Endodermal cell (in vitro differentiated cells): Measurements from ENCODE around the gene MSLN. TPM values are rescaled to one million over a fixed set of nuclear protein-coding genes. Genes with fewer than 3 reads are reported as not detected.

ENCODE experiments used
- DNase-seq: peaks from one replicate; pipeline ENCODE4 v3.0.0-alpha.2; 2017
- H3K27ac ChIP-seq: 2 replicates; pipeline ENCODE4 v1.5.1; 2013; ENCODE audit warnings: mild to moderate bottlenecking, low read depth, low read length, moderate library complexity
- H3K27me3 ChIP-seq: 2 replicates; pipeline ENCODE4 v1.6.1; 2013; ENCODE audit warnings: mild to moderate bottlenecking, low read length, moderate library complexity; ENCODE audit not compliant: insufficient read depth, control insufficient read depth, poor library complexity, severe bottlenecking
- H3K36me3 ChIP-seq: 2 replicates; pipeline ENCODE4 v1.7.0; 2013; ENCODE audit warnings: mild to moderate bottlenecking, low read length, moderate library complexity; ENCODE audit not compliant: control insufficient read depth, insufficient read depth
- H3K4me1 ChIP-seq: one replicate; pipeline ENCODE4 v1.7.0; 2013; ENCODE audit warnings: low read length; ENCODE audit not compliant: control insufficient read depth, insufficient read depth
- H3K4me3 ChIP-seq: 2 replicates; pipeline ENCODE4 v1.5.1; 2013; ENCODE audit warnings: mild to moderate bottlenecking, low read length, moderate library complexity
- H3K9ac ChIP-seq: 2 replicates; pipeline ENCODE4 v1.6.1; 2013; ENCODE audit warnings: mild to moderate bottlenecking, low read length, moderate library complexity; ENCODE audit not compliant: poor library complexity, severe bottlenecking; ENCODE audit errors: extremely low read depth
- H3K9me3 ChIP-seq: 2 replicates; pipeline ENCODE4 v1.6.1; 2013; ENCODE audit warnings: mild to moderate bottlenecking, low read length, moderate library complexity; ENCODE audit not compliant: control insufficient read depth
- H3K27ac Mint-ChIP-seq: 2 replicates; pipeline ENCODE4 v1.8.0; 2020; ENCODE audit warnings: mixed read lengths
- H3K27me3 Mint-ChIP-seq: 2 replicates; pipeline ENCODE4 v1.8.0; 2021; ENCODE audit warnings: mild to moderate bottlenecking, mixed read lengths; ENCODE audit not compliant: insufficient read depth
- H3K36me3 Mint-ChIP-seq: 2 replicates; pipeline ENCODE4 v1.8.0; 2020; ENCODE audit warnings: low read depth, mixed read lengths
- H3K4me1 Mint-ChIP-seq: 2 replicates; pipeline ENCODE4 v1.8.0; 2020; ENCODE audit warnings: mixed read lengths
- H3K4me3 Mint-ChIP-seq: 2 replicates; pipeline ENCODE4 v1.8.0; 2020; ENCODE audit warnings: mild to moderate bottlenecking, moderate library complexity, mixed read lengths
- H3K9me3 Mint-ChIP-seq: 2 replicates; pipeline ENCODE4 v1.8.0; 2020; ENCODE audit warnings: mild to moderate bottlenecking, mixed read lengths
- WGBS, 2 experiments: methylation state at CpG; one replicate each; pipeline versions ENCODE4 v1.1.5 to v1.1.7; 2013; ENCODE audit warnings: missing lambda C conversion rate in 2 of 2, mixed read lengths in 1 of 2; ENCODE audit not compliant: insufficient coverage in 1 of 2, insufficient read length in 1 of 2; 5-methylcytosine and 5-hydroxymethylcytosine counted together
- total RNA-seq, 2 donors: library from RNA; stranded (reverse); fragmentation: NEBNext Ultra II Directional in 1 of 2; extraction: Animal tissue kit (Norgen Biotek cat#: 25700) in 1 of 2; gene quantifications; 2 replicates in 1 of 2; 3 replicates in 1 of 2; pipeline ENCODE4 v1.2.1, GENCODE V29; 2021
- TF ChIP-seq, protein P1 (sequence below): fragments of 200-600 bp; sonication (generic); conservative IDR thresholded peaks from 2 replicates; pipeline ENCODE4 v1.5.0; 2021; ENCODE audit warnings: antibody characterized with exemption, mild to moderate bottlenecking

Gene MSLN
- total RNA-seq, 2 donors from 2014 or later, result 0.42 to 0.86 TPM

DNA sequence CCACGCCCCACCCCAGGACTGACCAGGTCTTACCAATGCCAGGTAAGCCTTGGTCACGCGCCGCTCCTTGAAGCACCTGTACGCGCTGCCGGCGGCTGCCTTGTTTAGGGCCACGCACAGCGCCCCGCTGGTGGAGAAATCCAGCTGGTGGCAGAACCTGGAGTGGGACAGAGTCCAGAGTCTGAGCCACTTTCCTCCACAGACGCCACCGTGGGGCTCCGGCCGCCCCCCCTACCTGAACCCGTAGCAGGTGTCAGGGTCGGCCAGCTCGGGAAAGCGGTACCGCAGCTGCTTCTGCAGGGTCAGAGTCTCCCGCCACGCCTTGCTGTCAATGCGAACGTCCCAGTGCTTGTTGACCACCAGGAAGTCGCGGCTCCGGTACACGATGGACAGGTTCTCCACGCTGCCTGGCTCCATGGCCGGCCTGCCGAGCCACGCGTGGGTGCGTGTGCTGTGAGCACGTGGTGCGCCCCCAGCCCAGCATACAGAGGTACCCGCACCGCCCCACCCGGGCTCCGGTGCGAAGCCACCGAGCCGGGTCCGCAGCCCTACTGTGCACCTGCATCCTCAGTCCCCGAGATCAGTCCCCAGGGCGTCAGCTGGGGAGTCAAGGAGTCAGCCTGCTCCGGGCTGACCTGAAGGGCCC lies 26.9 kb downstream of the MSLN start:
- H3K27ac Mint-ChIP-seq, result peak overlapping the region; percentile 35
- no peaks in the 10 kb centered on the region for H3K27me3 ChIP-seq
- peaks cover 14% of the 10 kb centered on the region for H3K36me3 Mint-ChIP-seq
- peak overlapping the region; percentile 93 for H3K4me3 ChIP-seq
- H3K36me3 ChIP-seq, result peaks cover 26% of the 10 kb centered on the region
- H3K4me1 Mint-ChIP-seq, result no peaks in the 10 kb centered on the region
- no peaks in the 10 kb centered on the region for H3K27me3 Mint-ChIP-seq
- H3K9me3 Mint-ChIP-seq, result no peaks in the 10 kb centered on the region
- no peaks in the 10 kb centered on the region for H3K9me3 ChIP-seq
- peak overlapping the region; percentile 76 for H3K4me3 Mint-ChIP-seq
- no peak overlapping the region for H3K27ac ChIP-seq
- H3K9ac ChIP-seq, result peak overlapping the region; percentile 60
- TF ChIP-seq, protein P1, sequence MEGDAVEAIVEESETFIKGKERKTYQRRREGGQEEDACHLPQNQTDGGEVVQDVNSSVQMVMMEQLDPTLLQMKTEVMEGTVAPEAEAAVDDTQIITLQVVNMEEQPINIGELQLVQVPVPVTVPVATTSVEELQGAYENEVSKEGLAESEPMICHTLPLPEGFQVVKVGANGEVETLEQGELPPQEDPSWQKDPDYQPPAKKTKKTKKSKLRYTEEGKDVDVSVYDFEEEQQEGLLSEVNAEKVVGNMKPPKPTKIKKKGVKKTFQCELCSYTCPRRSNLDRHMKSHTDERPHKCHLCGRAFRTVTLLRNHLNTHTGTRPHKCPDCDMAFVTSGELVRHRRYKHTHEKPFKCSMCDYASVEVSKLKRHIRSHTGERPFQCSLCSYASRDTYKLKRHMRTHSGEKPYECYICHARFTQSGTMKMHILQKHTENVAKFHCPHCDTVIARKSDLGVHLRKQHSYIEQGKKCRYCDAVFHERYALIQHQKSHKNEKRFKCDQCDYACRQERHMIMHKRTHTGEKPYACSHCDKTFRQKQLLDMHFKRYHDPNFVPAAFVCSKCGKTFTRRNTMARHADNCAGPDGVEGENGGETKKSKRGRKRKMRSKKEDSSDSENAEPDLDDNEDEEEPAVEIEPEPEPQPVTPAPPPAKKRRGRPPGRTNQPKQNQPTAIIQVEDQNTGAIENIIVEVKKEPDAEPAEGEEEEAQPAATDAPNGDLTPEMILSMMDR, result no peak
- H3K4me1 ChIP-seq, result peaks cover 4% of the 10 kb centered on the region
- no peak for DNase-seq
- WGBS, 2 experiments, result 52% methylated on average over 37 to 47 of the region's 47 CpGs

DNA sequence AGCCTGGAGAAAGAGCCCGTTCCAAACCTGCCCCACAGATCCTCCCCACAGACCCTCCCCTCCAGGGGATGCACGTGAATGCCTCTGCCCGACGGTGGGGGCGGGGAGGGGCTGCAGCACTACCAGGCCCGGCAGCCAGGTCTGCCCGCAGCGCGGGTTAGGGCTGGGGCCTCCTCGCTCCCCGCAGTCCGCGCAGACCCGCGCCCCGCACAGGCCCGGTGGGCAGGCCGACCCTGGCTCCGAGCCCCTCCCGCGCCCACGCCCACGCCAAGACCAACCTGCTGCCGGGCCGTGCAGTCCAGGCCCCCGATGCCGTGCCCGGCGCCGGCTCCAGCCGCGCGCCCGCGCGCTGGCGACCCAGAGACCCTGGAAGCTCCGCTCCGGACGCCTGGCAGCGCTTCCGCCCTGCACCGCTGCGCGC lies 27.5 kb downstream of the MSLN start, which contains the start of gene RPUSD1:
RPUSD1 (minus strand) TSS at position 404 of the 421 bp plus-strand sequence. CDS start 644 bp downstream, outside the sequence.
- 1% methylated on average over 45 of the region's 45 CpGs; no CpG with 5 or more reads in 1 of the 2 experiments for WGBS, 2 experiments
- TF ChIP-seq, protein P1, result no peak
- peak within 1 kb of the TSS; percentile 93 for H3K4me3 ChIP-seq
- peaks cover 4% of the 10 kb centered on the region for H3K4me1 ChIP-seq
- no peaks in the 10 kb centered on the region for H3K9me3 Mint-ChIP-seq
- H3K36me3 ChIP-seq, result peaks cover 26% of the 10 kb centered on the region
- peaks cover 14% of the 10 kb centered on the region for H3K36me3 Mint-ChIP-seq
- no peaks in the 10 kb centered on the region for H3K4me1 Mint-ChIP-seq
- no peak for DNase-seq
- peak within 1 kb of the TSS; percentile 76 for H3K4me3 Mint-ChIP-seq
- peak within 1 kb of the TSS; percentile 35 for H3K27ac Mint-ChIP-seq
- peak within 1 kb of the TSS; percentile 68 for H3K9ac ChIP-seq
- no peaks in the 10 kb centered on the region for H3K27me3 Mint-ChIP-seq
- H3K27ac ChIP-seq, result no peak within 1 kb of the TSS
- H3K9me3 ChIP-seq, result no peaks in the 10 kb centered on the region
- H3K27me3 ChIP-seq, result no peaks in the 10 kb centered on the region

- peak; percentile 97 for DNase-seq
- no peaks in the 10 kb centered on the region for H3K27me3 ChIP-seq
- TF ChIP-seq, protein P1, result no peak
- 0 to 1% methylated on average over 56 to 95 of the region's 97 CpGs for WGBS, 2 experiments
- Mint-ChIP-seq H3K4me3 (peak within 1 kb of the TSS; percentile 76), H3K27me3 (no peaks in the 10 kb centered on the region), H3K9me3 (no peaks in the 10 kb centered on the region), H3K36me3 (peaks cover 14% of the 10 kb centered on the region), H3K27ac (peak within 1 kb of the TSS; percentile 35), H3K4me1 (no peaks in the 10 kb centered on the region)
- H3K9ac ChIP-seq, result peak within 1 kb of the TSS; percentile 68
- H3K4me3 ChIP-seq, result peak within 1 kb of the TSS; percentile 93
- H3K27ac ChIP-seq, result no peak within 1 kb of the TSS
- no peaks in the 10 kb centered on the region for H3K9me3 ChIP-seq
- H3K4me1 ChIP-seq, result peaks cover 4% of the 10 kb centered on the region
- peaks cover 29% of the 10 kb centered on the region for H3K36me3 ChIP-seq
Measured at GRCh38 chr16:788399-789126, 28.0 kb downstream of the MSLN start, which contains the start of gene CHTF18. TSS of gene CHTF18 (plus strand) at chr16:788620. CDS start at chr16:788685, 65 bp downstream.
